Endometrial microvascular endothelial cells (primary cell): ENCODE data around the gene IER3. TPM values are rescaled to one million over a fixed set of nuclear protein-coding genes. Genes with fewer than 3 reads are reported as not detected.

Experiments
- in situ Hi-C: cut with HindIII; loops from 2 replicates; pipeline ENCODE4 v1.10.0; 2017; ENCODE audit warnings: low sequenced_read_pairs, low pct_unique_long_range_greater_than_20kb; ENCODE audit errors: inconsistent ontology term
- total RNA-seq: library from RNA; depleted of rRNA; stranded (reverse); fragments of >200 nt; gene quantifications from one replicate; pipeline ENCODE4 v1.2.3, GENCODE V29; 2015; ENCODE audit errors: inconsistent ontology term

IER3 gene
- total RNA-seq, 1 donor from 2014 or later = 76.4 TPM

DNA sequence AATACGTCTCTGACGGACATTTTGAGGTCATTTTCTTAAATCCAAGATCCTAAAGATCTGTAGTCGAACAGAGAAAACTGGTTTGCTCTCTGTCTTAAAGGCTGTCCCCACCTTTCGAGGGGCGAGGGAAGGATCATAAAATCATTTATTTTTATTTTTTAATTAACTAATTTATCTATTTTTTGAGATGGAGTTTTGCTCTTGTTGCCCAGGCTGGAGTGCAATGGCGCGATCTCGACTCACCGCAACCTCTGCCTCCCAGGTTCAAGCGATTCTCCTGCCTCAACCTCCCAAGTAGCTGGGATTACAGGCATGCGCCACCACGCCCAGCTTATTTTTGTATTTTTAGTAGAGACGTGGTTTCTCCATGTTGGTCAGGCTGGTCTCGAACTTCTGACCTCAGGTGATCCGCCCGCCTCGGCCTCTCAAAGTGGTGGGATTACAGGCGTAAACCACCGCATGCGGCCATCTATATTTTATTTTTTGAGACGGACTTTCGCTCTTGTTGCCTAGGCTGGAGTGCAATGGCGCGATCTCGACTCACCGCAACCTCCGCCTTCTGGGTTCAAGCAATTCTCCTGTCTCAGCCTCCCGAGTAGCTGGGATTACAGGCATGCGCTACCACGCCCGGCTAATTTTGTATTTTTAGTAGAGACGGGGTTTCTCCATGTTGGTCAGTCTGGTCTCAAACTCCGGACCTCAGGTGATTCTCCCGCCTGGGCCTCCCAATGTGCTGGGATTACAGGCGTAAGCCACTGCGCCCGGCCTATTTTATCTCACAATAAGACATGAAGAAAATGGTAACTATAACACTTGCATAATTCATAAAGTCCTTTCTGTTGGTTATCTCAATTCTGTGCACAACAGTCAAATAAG, 26.3 kb downstream of the IER3 start:
- in situ Hi-C loops = loop anchor here (10.0 kb wide), 1 partner anchor 173 kb away; no protein-coding TSS in a partner anchor

DNA sequence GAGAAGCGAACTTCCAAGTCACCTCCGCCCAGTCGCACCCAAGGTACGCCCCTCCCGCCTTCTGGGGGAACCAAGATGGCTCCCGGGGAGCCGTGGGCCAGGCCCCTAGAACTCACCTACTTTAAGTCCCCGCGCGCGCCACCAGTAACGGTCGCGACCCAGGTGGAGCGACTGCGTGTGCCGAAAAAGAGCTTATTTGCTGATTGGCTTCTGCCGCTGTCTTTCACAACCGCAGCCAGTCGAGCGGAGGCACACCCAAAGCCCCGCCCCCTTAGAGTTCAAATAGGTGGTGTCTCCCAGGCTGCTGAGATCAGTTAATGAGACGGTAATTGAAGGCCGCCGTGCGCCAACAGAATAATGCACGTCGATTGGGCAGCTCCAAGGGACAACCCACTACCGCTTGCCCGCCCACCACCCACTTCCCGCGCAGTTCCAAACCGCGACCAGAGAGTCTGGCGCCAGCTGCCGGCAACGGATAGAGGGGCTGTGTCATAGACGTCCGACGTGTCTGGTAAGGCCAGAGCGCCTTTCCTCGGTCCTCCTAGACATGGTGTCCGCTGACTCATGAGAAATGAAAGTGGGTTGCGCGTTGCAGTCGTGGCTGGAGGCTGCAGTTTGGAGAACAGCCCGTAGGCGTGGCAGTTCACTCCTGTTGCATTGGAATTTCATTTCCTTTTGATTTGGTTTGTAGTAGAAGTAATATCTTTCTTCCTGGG, 27.1 kb downstream of the IER3 start, which contains the start of gene MDC1:
TSS of gene MDC1 (minus strand) at position 153 of the 716 bp plus-strand sequence. CDS start 2,106 bp downstream, outside the sequence.
- in situ Hi-C loops = loop anchor here (10.0 kb wide), 1 partner anchor 172 kb away; no protein-coding TSS in a partner anchor

DNA sequence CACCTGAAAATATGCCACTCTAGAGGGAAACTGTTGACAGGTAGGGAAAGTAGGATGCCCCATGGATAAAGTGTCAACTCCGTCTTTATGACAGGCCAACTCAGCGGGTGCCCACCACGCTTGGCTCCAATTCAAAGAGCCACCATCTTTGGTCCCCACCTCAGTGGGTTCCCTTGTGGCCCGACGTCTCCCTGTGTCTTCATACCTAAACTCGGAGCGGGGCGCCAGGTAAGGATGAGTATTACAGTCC, 27.5 kb downstream of the IER3 start:
- in situ Hi-C loops = loop anchor here (10.0 kb wide), 1 partner anchor 172 kb away; no protein-coding TSS in a partner anchor

DNA sequence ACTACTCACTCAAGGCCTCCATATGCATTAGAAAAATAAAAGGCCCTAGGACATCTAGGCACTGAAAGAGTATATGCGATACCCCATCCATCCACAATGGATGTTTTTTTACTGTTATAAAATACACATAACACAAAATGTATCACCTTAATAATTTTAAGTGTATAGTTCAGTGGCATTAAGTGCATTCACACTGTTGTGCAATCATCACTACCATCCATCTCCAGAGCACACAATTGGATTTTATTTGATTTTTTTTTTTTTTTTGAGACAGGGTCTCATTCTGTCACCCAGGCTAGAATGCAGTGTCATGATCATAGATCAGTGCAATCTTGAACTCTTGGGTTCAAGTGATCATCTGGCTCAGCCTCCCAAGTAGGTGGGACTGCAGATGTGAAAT, 30.1 kb downstream of the IER3 start:
- in situ Hi-C loops = loop anchor here (10.0 kb wide), 1 partner anchor 169 kb away; no protein-coding TSS in a partner anchor

DNA sequence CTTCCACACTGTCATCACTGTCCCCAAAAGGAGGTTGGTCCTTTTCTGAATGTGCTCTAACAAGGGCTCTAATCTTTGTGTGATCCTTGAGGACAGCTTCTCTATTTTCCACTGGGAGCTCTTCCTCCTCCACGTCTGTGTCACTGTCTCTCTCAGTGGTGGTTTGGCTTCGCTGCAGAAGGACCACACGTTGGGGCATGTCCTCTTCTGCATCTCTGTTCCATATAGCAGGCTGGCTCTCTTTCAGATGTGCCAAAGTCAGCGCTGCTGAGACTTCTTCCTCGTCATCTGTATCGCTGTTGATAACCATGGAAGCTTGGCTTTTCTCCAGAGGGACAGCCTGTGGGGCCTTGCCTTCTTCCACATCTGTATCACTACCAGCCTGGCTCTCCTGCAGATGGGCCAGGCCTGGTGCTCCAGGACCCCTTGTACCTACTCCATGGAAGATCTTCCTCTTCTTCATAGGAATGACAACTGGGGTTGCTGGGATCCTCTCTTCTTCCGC, 31.9 kb downstream of the IER3 start:
- in situ Hi-C loops = loop anchor here (10.0 kb wide), 1 partner anchor 168 kb away; no protein-coding TSS in a partner anchor

DNA sequence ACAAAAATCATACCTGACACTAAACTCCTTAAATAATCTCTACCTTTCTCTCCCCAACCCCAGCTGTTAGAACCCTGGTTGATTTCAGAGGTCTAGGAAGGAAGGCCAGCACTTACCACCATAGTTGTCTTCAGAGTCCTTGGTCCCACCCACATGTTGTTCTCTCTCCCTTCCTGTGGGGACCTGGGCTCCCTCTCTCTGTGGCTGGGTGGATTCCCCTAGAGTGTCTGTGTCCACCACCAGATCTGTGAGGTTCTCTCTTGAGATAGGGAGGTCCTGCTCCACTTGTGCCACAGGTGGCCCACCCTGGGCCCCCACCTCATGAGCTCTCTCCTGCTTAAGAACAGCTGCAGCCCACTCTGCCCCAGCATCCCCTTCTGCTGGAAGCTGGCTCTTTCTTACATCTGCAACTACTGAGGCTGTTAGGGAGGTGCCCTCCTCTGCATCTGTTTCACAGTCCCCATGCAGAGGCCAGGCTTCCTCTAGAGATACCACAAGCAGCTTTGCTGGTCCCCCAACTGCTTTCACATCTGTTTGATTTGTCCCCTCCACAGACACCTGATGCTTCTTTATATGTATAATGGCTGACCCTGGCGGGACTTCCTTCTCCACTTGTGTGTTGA, 32.5 kb downstream of the IER3 start:
- in situ Hi-C loops = loop anchor here (10.0 kb wide), 1 partner anchor 167 kb away; no protein-coding TSS in a partner anchor

DNA sequence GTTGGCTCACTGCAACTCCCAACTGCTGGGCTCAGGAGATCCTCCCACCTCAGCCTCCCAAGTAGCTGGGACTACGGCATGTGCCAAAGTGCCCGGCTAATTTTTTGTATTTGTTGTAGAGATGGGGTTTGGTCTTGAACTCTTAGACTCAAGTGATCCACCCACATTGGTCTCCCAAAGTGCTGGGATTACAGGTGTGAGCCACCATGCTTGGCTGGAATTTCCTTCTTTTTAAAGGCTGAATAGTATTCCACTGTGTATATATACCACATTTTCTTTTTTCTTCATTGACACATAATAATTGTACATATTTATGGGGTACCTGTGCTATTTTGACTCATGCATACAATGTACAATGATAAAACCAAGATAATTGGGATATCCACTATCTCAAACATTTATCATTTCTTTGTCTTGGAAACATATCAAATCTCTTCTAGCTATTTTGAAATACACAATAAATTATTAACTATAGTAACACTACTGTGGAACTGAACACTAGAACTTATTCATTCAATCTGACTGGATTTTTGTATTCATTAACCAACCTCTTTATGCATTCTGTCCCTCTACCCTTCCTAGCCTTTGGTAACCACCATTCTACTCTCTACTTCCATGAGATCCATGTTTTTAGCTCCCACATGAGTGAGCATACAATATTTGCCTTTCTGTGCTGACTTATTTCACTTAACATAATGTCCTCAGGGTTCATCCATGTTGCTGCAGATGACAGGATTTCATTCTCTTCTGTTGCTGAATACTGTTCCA, 35.1 kb downstream of the IER3 start:
- in situ Hi-C loops = no loop called here

DNA sequence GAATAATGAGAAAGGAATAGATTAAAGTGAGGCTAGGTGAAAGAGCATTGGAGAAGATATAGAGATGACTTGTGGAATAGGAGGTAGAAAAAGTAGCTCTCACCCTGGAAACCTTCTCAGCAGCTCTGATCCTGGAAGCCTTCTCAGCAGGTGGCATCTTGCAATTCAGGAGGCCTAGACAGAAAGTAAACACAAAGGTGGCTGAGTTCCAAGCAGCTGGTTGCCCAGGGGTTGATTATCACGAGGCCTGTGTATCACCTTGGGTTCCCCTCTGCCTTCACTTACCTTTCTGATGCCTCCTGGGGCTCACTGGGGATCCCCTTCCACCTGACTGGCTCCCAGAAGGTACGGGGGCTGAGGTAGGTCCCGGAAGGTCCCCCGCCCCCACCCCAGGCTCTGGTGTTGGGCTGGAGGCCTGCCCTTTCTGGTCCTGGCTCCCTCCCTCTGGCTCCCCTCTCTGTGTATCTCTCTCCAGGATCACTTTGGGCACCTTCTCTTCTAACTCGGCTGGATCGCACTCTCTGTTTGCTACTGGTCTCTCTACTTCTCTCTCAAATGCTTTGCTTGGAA, 37.0 kb downstream of the IER3 start:
- in situ Hi-C loops = no loop called here

DNA sequence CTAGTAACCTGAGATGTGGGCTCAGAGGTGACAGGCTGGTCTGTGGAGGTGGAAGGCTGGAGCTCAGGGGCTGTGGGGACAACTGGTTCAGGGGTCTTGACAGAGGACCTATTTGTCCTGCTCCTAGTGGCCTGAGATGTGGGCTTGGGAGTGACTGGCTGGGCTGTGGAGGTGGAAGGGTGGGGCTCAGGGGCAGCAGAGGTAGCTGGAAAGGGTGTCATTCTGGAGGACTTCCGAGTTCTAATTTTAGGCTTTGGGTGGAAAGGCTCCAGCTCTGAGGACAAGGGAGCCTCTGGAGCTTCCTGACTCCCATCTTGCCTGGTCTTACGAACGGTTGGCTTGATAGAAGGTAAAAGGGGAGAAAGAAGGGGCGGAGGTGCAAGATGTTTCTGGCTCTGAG, 38.7 kb downstream of the IER3 start:
- in situ Hi-C loops = no loop called here

DNA sequence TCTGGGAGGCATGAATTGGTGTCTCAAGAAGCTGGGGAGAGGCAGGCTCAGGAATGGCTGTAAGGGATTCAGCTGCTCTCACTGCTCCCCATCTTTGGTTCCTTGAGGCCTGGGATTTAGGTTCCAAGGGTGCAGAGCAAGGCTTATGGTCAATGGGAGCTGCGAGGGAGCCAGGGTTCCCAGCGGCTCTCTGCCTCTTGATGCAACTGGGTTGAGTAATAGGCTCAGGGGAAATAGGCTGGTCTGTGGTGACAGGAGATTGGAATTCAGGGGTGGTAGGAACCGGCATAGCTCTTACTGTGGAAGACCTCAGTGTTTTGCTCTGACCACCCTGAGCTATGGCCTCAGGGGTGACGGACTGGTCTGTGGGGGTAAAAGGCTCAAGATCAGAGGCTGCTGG, 40.5 kb downstream of the IER3 start:
- in situ Hi-C loops = no loop called here

DNA sequence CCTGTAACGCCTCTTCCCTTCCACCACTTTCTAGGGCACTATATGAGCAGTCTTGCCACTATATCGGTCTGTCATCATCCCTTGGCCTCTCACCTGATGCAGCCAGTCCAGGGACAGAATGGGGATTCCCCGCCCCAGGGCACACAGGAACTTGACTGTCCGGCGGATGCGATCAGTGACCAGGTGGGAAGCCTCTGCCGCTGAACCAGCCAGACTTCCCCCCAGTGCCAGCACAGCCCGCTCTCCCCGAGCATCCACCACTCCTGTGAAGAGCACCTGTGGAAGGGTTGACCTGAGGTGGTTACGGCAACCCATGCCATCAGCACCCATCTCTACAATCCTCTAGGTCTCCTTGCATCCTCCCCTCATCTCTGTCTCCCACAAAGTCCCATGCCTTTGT, 41.3 kb downstream of the IER3 start:
- in situ Hi-C loops = no loop called here

DNA sequence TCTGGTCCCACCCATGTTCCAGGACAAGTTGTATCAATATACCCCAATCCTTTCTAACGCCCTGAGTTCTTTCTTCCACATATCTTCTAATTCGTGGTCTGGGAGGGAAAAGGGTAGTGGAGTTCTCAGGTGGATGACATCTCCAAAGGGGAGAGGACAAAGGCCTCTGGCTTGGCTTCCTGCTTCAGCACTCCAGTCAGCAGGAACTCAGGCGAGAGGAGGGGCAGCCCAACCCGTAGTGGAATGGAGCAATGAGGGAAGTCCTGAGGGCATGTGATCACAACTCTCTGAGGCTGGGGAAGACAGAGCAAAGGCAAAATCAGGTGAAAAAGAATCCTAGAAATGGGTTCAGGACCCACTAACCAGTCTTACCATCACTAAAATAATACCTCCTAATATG, 44.0 kb downstream of the IER3 start:
- in situ Hi-C loops = no loop called here

DNA sequence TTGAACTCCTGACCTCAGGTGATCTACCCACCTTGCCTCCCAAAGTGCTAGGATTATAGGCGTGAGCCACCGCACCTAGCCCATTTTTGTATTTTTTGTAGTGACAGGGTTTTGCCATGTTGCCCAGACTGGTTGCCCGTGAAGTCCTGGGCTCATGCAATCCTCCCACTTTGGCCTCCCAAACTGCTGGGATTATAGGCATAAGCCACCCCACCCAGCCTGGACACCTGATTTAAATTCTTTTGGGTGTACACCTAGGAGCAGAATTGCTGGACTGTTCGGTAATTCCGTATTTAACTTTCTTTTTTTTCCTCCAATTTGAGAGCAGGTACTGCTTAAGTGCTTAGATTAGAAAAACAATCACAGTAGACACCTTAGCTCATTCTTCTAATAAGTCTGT, 47.9 kb downstream of the IER3 start:
- in situ Hi-C loops = no loop called here

Other genes with a start within 250 kb of the IER3 start
- 58.6 TPM for gene GNL1, start 188.1 kb downstream of the IER3 start, total RNA-seq
- gene PRR3, start 187.3 kb downstream of the IER3 start, total RNA-seq = 2.2 TPM
- 35.9 TPM for gene ABCF1, start 173.1 kb downstream of the IER3 start, total RNA-seq
- 25.4 TPM for gene PPP1R10, start 127.3 kb downstream of the IER3 start, total RNA-seq
- gene MRPS18B, start 126.7 kb downstream of the IER3 start, total RNA-seq = 50.0 TPM
- gene ATAT1, start 117.7 kb downstream of the IER3 start, total RNA-seq = 4.1 TPM
- gene C6orf136, start 97.4 kb downstream of the IER3 start, total RNA-seq = 13.4 TPM
- gene DHX16, start 71.5 kb downstream of the IER3 start, total RNA-seq = 39.8 TPM
- 86.2 TPM for gene PPP1R18, start 57.9 kb downstream of the IER3 start, total RNA-seq
- gene NRM, start 53.6 kb downstream of the IER3 start, total RNA-seq = 30.8 TPM
- gene MDC1, start 27.3 kb downstream of the IER3 start, total RNA-seq = 17.1 TPM
- 1,274 TPM for gene TUBB, start 24.2 kb downstream of the IER3 start, total RNA-seq
- gene FLOT1, start 1.9 kb downstream of the IER3 start, total RNA-seq = 133 TPM
- 16.6 TPM for gene DDR1, start 140.0 kb upstream of the IER3 start, total RNA-seq
- gene GTF2H4, start 163.7 kb upstream of the IER3 start, total RNA-seq = 11.6 TPM
- 37.4 TPM for gene VARS2, start 169.7 kb upstream of the IER3 start, total RNA-seq
- not detected for gene SFTA2, start 187.6 kb upstream of the IER3 start, total RNA-seq
- gene MUCL3, start 196.4 kb upstream of the IER3 start, total RNA-seq = not detected
- not detected for gene MUC21, start 239.2 kb upstream of the IER3 start, total RNA-seq